ENCODE measurements around the gene OR52I2.

Gene OR52I2

DNA sequence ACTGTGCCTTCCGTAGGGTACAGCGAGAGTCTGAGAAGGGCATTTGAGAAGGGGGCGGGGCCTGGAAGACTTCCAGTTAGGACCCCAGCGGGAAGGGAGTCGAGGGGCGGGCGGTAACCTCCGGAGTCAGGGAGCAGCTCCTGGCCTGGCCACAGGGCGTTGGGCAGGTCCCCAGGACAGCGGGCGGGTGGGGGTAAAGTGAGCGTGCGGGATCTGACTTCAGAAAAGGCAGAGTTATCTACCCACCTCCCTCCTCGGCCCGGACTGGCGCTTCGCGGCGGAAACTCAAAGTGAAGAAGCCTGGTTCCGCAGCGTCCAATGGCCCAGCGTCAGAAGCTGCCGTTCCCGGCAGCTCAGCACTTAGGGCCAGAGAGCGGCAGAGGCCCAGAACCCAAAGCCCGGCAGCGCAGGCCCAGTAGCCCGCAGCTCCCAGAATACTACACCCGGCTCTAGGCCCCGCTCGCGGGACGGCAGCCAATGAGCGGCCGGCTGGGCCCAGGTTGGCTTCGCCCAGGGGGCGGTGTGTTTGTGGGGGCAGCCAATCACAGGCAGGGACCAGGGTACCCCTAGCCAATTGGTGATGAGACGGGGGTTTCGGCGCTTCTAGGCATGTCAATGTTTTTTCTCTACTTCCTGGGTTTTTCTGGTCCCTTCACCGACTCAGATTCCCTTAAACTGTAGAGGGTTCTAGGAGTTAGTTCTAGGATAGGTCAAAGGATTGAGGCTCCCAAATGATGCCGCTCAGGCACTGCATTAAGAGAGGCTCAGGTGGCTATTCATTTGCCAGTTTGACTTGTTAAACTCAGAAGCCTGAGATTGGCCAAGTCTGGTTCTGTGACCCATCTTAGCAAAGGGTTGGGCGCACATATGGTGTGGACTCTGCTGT lies 26.5 kb downstream of the OR52I2 start, which contains the start of gene TRIM68:
TRIM68 (minus strand) TSS at position 451 of the 886 bp plus-strand sequence. CDS start 2,727 bp downstream, outside the sequence.
- peak; percentile 92 for DNase-seq (ENCODE audit: low read depth)

DNA sequence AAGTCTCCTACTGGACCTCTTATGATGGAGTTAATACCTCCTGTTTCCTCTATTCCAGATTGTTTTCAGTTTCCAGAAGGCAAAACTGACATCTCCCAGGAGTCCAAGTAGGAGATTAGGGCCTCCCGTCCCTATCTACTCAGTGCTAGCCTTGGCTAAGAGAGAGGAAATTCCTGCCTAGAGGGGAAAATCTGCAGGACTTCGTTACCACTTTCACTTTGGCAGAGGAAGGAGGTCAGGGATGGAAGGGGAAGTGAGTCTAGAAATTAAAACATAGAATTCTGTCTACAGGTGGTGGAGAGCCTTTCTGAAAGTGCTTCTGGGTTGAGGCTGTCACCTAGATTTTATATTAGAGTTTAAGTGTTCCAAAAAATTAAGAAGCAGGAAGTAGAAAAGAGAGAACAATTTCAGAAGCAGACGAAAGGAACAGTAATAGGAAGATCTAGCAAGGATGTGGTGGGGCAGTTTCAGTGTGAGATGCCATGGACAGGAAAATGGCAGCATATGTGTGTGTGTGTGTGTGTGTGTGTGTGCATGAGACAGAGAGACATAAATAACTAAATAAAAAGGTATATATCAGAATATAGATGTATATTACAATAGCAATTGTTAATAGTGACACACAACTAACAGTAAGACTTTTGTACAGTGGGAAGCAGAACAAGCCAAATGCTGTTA lies 28.9 kb downstream of the OR52I2 start:
- no peak for DNase-seq (ENCODE audit: low read depth)

DNA sequence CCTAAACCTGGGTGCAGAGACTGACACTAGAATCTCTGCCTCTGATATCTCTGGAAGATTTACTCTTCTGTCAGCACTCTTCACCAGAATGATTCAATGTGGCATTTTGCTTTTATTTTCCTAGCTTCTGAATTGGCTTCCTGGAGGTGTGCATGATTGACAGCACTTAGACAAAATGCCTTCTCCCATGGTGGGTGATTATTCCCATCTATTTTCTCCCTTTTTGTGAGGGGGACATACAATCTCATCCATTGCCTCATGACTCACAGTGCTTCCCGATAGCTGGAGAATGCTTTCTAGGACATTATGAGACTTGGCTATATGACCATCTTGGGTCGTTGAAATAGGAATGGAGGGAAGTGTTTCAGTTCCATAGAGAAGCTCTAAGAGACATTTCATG lies 30.4 kb downstream of the OR52I2 start:
- DNase-seq (ENCODE audit: low read depth): no peak

DNA sequence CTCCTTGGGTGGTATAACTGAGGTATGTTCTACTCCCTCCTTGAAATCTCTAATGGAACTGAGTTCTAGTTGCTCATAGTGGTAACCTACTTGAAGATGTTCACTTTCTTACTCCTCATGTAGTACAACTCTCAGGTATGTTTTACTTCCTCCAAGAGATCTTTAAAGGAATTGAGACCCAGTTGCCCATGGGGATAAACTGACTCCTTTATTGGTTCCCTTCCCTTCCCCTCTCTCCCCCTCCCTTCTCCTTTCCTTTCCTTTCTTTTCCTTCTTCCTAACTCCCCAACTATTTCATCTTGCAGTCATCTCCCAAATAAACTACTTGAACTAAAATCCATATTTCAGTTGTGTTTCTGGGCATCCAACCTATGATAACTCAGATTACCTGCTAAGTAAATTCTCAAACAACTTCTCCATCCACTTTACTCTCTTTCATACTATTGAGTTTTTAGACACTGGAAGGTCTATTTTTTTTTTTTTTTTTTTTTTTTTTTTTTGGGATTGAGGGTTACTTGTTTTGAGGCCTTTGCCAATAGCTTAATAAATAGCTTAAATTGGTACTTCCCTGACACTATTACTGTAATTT lies 34.4 kb downstream of the OR52I2 start:
- no peak for DNase-seq (ENCODE audit: low read depth)

DNA sequence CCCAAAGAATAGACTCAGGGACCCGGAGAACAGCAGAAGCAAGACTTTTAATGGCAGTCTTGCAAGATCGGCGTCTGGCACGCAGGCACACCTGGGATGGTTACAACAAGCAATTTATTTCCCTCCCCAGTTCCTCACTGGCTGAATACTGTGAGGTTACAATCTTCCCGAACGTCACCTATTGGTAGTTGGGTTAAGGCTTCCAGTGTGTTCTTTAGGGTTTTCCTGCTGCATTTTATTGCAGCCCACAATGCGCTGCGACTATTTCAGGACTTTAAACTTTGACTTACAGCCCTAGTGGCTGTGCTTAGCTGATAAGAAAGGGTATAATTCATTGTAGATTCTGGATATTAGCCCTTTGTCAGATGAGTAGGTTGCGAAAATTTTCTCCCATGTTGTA lies 38.0 kb downstream of the OR52I2 start:
- no peak for DNase-seq (ENCODE audit: low read depth)

DNA sequence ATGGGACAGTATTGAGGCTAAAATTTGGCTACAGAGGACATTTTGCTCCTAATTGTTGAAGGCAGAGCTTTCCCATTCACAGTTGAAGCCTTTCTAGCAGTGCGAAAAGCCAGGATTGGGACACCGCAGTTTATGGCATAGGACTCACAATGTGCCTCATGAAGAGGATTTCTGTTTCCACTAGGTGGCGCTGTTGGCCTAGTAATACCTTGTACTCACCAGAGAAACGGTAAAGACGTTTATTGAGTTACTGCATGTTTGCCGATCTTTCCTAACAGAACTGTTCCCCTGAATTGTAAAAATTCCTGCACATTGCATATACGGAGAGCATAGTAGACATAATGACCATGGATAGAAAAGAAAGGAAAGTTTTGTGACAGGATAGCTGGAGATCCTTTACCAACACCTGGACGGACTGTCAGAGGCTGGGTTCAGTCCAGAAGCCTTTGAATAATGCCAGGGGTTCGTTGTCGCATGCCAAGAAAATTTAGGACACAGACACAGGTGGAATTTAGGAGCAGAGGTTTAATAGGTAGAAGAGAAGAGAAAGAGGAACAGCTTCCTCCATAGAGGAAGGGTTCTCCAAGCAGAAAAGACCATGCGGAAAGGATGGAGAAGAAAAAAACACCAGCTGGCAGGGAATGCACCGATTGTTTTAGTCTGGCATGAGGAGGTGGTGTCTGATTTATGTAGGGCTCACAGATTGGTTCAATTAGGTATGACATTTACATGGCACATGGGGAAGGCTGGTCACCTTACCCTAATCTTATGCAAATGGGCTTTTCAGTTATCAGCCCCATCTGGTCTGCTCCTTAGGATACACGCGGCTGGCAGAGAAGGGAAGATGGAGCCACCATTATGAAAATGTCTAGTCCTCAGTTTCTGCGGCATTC lies 44.9 kb downstream of the OR52I2 start:
- DNase-seq (ENCODE audit: low read depth): no peak

DNA sequence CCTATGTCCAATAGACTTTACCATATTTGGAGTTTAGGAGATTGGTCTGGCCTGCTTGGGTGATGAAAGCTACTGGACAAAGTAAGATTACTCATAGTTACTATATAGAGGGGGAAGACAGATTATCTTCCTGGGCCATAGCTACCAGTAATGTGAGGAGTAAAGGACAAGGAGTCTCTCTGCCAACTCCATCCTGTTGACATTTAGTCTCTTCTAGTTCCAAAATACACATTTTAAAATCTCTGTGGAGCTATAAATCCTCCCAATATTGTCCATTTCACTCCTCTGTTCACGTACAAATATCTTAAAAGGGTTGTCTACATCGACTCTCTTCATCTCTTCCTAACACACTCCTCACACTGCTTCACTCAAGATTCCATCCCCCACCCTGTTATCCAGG lies 54.6 kb downstream of the OR52I2 start:
- no peak for DNase-seq (ENCODE audit: low read depth)

DNA sequence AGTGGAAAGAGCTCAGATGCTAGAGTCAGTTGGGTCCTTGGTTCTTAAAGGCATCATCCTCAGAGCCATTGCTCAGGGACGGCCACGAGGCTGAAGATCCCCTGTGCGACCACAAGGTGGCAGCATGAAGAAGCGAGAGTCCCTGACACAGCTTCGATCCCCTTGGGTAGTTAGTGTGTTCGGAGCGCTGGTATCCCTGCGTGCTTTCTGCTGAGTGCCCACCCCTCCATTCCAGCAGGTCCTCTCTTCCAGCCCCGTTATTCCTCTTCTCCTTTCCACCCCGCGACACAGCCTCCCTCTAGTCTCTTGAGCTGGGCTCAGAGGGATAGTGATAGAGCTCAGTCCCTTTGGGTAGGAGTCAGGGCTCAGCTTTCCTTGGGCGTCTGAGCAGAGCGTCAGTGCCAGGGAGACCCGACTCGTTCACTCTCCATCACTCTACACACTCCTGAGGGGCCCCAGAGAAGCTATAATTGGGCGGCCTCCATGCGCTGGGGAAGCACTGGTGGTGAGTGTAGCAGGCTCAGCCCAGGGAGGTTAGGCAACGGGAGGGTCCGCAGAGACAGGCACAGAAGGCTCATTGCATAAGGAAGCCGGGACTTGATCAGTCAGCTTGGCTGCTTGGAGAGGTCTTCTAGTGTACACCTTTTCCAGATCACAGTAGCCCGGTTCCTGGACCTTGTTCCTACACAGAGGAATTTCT lies 55.6 kb downstream of the OR52I2 start, which contains the start of gene OR51D1:
OR51D1 (plus strand) TSS at position 516 of the 700 bp plus-strand sequence. CDS start 2,314 bp downstream, outside the sequence.
- peak; percentile 44 for DNase-seq (ENCODE audit: low read depth)

DNA sequence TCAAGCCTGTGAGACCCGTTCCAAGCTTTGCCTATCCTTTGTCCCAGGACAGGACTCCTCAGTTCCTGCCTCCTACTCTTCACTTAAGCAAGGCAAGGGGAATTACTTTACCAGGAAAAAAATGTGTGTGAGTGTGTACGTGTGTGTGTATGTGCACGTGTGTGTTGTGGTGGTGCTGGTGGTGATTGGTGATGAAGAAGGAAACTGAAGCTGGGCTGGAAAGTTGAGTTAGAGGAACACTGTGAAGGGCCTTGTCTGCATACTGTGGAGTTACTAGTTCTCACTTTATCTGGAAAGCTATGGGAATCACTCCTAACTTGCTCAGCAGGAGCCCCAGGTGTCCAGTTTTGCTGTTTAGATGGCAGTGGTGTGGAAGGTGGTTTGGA lies 56.1 kb downstream of the OR52I2 start:
- no peak for DNase-seq (ENCODE audit: low read depth)

DNA sequence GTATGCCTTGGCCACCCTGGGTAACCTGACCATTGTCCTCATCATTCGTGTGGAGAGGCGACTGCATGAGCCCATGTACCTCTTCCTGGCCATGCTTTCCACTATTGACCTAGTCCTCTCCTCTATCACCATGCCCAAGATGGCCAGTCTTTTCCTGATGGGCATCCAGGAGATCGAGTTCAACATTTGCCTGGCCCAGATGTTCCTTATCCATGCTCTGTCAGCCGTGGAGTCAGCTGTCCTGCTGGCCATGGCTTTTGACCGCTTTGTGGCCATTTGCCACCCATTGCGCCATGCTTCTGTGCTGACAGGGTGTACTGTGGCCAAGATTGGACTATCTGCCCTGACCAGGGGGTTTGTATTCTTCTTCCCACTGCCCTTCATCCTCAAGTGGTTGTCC lies 58.4 kb downstream of the OR52I2 start:
- DNase-seq (ENCODE audit: low read depth): no peak

DNA sequence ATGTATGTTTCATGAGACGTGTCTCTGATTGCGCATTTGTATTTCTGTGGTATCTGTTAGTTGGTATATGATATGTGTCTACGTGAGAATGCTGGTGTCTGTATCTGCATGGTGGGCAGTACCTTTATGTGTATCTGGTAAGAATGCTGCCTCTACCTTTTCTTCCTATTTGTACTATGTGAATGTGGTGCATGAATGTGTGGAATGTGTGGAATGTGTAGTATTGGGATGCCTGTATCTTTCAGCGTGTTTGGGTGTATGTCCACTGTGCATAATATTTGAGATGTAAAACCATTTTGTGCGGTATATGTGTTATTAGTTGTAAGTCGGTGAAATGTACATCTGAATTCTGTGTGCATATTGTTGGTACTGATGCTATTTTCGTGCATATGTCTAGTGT lies 60.0 kb downstream of the OR52I2 start:
- no peak for DNase-seq (ENCODE audit: low read depth)

DNA sequence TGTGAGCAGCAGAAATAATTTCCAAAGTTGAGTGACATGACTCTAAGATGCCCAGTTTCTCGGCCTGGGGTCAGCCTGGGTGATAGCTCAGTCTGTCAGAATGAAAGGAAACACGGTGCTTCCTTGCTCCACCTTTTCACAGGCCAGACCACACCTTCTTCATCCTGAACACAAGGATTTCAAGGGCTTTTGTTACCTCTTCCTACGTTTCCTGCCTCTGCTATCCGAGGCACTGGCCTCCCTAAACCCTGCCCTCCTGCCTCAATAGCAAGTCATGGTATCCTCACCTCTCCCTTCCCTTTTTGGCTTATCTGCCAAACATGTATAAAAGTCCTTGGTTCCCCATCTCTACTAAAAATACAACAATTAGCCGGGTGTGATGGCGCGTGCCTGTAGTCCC lies 60.5 kb downstream of the OR52I2 start:
- DNase-seq (ENCODE audit: low read depth): no peak
